K562 (cell line): ENCODE data around the gene OST4. TPM values are rescaled to one million over a fixed set of nuclear protein-coding genes. Genes with fewer than 3 reads are reported as not detected.

Experiments
- IRF9 ChIP-seq: fragments of 450-650 bp; IDR thresholded peaks from 2 replicates; pipeline ENCODE4 v1.6.1; 2016; ENCODE audit warnings: missing biosample characterization, missing genetic modification characterization
- RERE ChIP-seq: sonication (generic); formaldehyde crosslinking; IDR thresholded peaks from 2 replicates; pipeline ENCODE4 v1.8.0; 2023; ENCODE audit warnings: missing genetic modification reagents, mild to moderate bottlenecking, borderline replicate concordance
- ZNF696 ChIP-seq: fragments of 250-450 bp; sonication (Bioruptor Pico); conservative IDR thresholded peaks from 2 replicates; pipeline ENCODE4 v1.4.0; 2020; ENCODE audit warnings: mild to moderate bottlenecking, moderate library complexity
- ZNF740 ChIP-seq, 3 experiments: fragments of 200-800 bp in 1 of 3; sonication (Bioruptor generic) in 1 of 3; sonication (generic) in 1 of 3; formaldehyde crosslinking in 1 of 3; IDR thresholded peaks; 2 replicates each; pipeline versions ENCODE4 v1.6.1 to v1.8.0; 2016 to 2022; ENCODE audit warnings: mild to moderate bottlenecking in 2 of 3, missing compliant biosample characterization in 2 of 3, missing genetic modification characterization in 2 of 3, missing genetic modification reagents in 1 of 3
- polyA plus RNA-seq, 8 experiments: library from polyadenylated mRNA; depleted of rRNA in 4 of 8; stranded (reverse) in 5 of 8; unstranded in 3 of 8; fragments of >200 nt; fragmentation: Nextera tagmentation in 2 of 8; fragmentation: Illumina TruSeq in 1 of 8; extraction: Ambion mirVana in 2 of 8; extraction: Trizol in 1 of 8; gene quantifications; 2 replicates each; pipeline versions ENCODE4 v1.2.1 to v1.2.3, GENCODE V29; 2011 to 2014; ENCODE audit warnings: inconsistent platforms in 1 of 8, missing spikeins in 1 of 8
- total RNA-seq, 7 experiments: library from RNA; depleted of rRNA in 6 of 7; stranded (reverse); fragments of >200 nt in 6 of 7; fragmentation: Illumina TruSeq in 2 of 7; extraction: Trizol in 2 of 7; gene quantifications; 2 replicates each; pipeline versions ENCODE4 v1.2.1 to v1.2.3, GENCODE V29; 2011 to 2021; ENCODE audit warnings: low replicate concordance in 1 of 7

Gene OST4
- total and polyA plus RNA-seq, 9 of the 15 experiments (the other 6 are each of a cell fraction or from before 2014, with no cell fraction given): 186 to 1,155 (median 355) TPM

- TF ChIP-seq IRF9 (tag) (no peak), ZNF696 (CRISPR knock-in tag) (no peak), RERE (CRISPR knock-in tag) (no peak), ZNF740 (CRISPR knock-in tag; IDR thresholded peaks at IDR 0.05) (no peak), ZNF740 (tag; IDR thresholded peaks at IDR 0.05) (no peak)
Observed at GRCh38 chr2:27072920-27073319, 1.5 kb upstream of the OST4 start (continued).
